Heart right ventricle (tissue), 16 donors: ENCODE measurements around the gene RNF207. TPM values are rescaled to one million over a fixed set of nuclear protein-coding genes. Genes with fewer than 3 reads are reported as not detected.

Experiments
- ATAC-seq, 8 donors: fragments of 200-7000 bp; cut with Tn5 transposase; one replicate each; pipeline ENCODE4 v1.9.1; 2020; ENCODE audit warnings: mild to moderate bottlenecking in 8 of 8, moderate library complexity in 8 of 8, moderate number of reproducible peaks in 1 of 8
- DNase-seq, 2 donors: peaks; one replicate each; pipeline ENCODE4 v3.0.0-alpha.2; 2020
- H3K27ac ChIP-seq, 10 donors: fragments of 200-600 bp; sonication (generic) in 2 of 10; one replicate each; pipeline versions ENCODE4 v1.5.0 to v1.8.0; 2020 to 2022; ENCODE audit warnings: mild to moderate bottlenecking in 3 of 10
- H3K27me3 ChIP-seq, 7 donors: fragments of 200-600 bp; one replicate each; pipeline ENCODE4 v1.8.0; 2021 to 2022; ENCODE audit warnings: mild to moderate bottlenecking in 2 of 7
- H3K36me3 ChIP-seq, 9 donors: fragments of 200-600 bp; sonication (generic) in 1 of 9; one replicate each; pipeline versions ENCODE4 v1.5.0 to v1.8.0; 2020 to 2022; ENCODE audit warnings: mild to moderate bottlenecking in 2 of 9
- H3K4me1 ChIP-seq, 9 donors: fragments of 200-600 bp; sonication (generic) in 1 of 9; one replicate each; pipeline versions ENCODE4 v1.5.0 to v1.8.0; 2020 to 2022; ENCODE audit warnings: mild to moderate bottlenecking in 4 of 9
- H3K4me3 ChIP-seq, 10 donors: fragments of 200-600 bp; sonication (generic) in 2 of 10; one replicate each; pipeline versions ENCODE4 v1.5.0 to v1.8.0; 2020 to 2022; ENCODE audit warnings: mild to moderate bottlenecking in 7 of 10, moderate library complexity in 2 of 10
- H3K9me3 ChIP-seq, 11 donors: fragments of 200-600 bp in 10 of 11; sonication (generic) in 2 of 11; one replicate each; pipeline versions ENCODE4 v1.5.0 to v1.8.0; 2013 to 2022; ENCODE audit warnings: mild to moderate bottlenecking in 2 of 11, control low read depth in 1 of 11, moderate library complexity in 1 of 11
- CTCF ChIP-seq, 9 donors: fragments of 200-600 bp; sonication (generic) in 2 of 9; IDR thresholded peaks; one replicate each; pipeline versions ENCODE4 v1.5.0 to v1.8.0; 2021 to 2022; ENCODE audit warnings: antibody characterized with exemption in 9 of 9, mild to moderate bottlenecking in 5 of 9, moderate library complexity in 1 of 9
- WGBS, 2 donors: extraction: QIAGEN DNeasy Blood & Tissue Kit; methylation state at CpG; one replicate each; pipeline ENCODE4 v1.1.7; 2013; ENCODE audit warnings: inconsistent platforms in 1 of 2; 5-methylcytosine and 5-hydroxymethylcytosine counted together
- intact Hi-C, 10 donors: fragments of 100-400 bp; cut with DNase I; formaldehyde crosslinking; loops; one replicate each; pipeline versions ENCODE4 v1.11.1 to v1.14.2; 2022
- polyA plus RNA-seq, 2 donors: library from polyadenylated mRNA; stranded (reverse); fragments of 200-250 nt; gene quantifications; one replicate each; pipeline ENCODE4 v1.2.3, GENCODE V29; 2013
- total RNA-seq, 10 donors: library from RNA; stranded (reverse); fragmentation: NEBNext Ultra II Directional in 3 of 10; extraction: Animal tissue kit (Norgen Biotek cat#: 25700) in 3 of 10; gene quantifications; one replicate each; pipeline versions ENCODE4 v1.2.1 to v1.2.4, GENCODE V29; 2021 to 2023
- donor health status: Arrhythmogenic right ventricular cardiomyopathy.
- donor health status: ischemic (EF 13 %, LVEDD 7.1; RV severe dilation, severe dysfunction).
- donor health status: healthy with polysubstance abuse.
- donor health status: DM: no; HTN: yes; CAD: no.
- donor health status: DM: no; HTN: no; CAD: no.
- donor health status: ischemic (EF 25% LVEDD 6.9; RV normal size, moderate dysfunction).
- donor health status: ischemic (EF 25% LVEDD 5.7; RV mildly dilated, moderate dysfunction).
- donor health status: healthy.
- donor health status: DM: yes; HTN: yes; CAD: no.
- donor health status: Ischemic cardiomyopathy.
- donor health status: ischemic (EF 35%, LVEDD 5.7; RV mildly dilated, moderate dysfunction).
- donor health status: nonischemic (EF 11% LVEDD 7.7; RV severe dilation, severe dysfunction).
- donor health status: DM: yes; HTN: yes; CAD: no.
- donor health status: PGD.
- donor health status: ischemic (EF 29% LVEDD 5.4; RV normal size, mild dysfunction).
- donor health status: nonischemic (EF 23%, LVEDD 6.1; RV moderate dilation, normal function).

RNF207 gene
- total and polyA plus RNA-seq, 12 donors = 16.2 to 183 (median 67.4) TPM

DNA sequence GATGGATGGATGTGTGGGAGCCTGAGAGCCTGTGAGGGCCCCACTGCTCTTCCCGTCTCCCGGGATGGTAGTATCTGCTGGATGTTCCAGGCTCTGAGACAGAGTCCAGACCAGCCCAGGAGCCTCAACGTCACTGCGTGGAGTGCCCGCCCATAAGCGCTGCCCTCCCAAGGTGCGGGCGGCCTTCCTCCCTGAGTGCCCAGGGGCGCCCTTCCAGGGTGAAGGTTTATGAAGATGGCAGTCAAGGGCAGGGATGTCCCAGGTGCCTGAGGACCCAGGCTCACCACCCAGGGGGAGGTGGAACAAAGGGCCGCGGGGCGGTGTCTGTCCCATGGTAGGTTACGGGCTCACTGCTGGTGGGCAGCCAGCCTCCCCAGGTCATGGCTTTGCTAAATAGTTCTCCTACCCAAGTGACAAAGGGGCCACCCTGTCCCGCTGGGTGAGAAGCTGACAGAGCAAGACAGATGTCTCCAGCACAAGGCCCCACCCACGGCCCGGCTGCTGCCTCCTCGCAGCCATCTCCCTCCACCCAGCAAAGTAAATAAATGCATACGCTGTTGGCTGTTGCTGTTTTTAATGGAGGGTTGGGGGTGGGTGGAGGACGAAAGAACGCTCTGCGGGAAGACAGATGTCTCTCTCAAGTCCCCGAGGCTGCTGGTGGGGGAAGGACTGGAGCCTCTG, 63.9 kb downstream of the RNF207 start:
- H3K4me1 ChIP-seq = peaks cover 0 to 24% (median 0%) of the 10 kb centered on the region in 9 donors
- H3K36me3 ChIP-seq = no peaks in the 10 kb centered on the region
- no peaks in the 10 kb centered on the region for H3K27me3 ChIP-seq
- no peak overlapping the region for H3K27ac ChIP-seq
- no peaks in the 10 kb centered on the region for H3K9me3 ChIP-seq
- intact Hi-C loops = no loop called here
- H3K4me3 ChIP-seq = no peak overlapping the region
- DNase-seq (no peak), ATAC-seq (no peak)
- 82% methylated on average over 22 of the region's 22 CpGs for WGBS, 2 donors
- no peak for TF ChIP-seq CTCF (IDR thresholded peaks at IDR 0.05)

DNA sequence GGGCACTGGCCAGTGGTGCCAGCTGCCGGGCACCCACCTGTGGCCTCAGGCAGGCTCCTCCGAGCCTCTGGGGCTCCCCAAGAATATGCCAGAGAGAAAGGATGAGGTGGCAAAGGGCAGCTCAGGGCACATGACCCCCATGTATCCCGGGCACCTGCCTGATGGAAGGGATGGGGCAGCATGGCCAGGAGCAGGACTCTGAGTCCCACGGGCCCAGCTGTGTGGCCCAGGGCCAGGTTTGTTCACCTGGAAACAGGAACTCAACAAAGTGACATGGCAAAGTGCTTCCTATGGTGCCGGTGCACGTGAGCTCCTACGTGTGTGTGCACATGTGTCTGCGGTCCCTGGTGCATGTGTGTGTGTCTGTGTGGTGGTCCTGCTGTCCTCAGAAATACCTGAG, 64.5 kb downstream of the RNF207 start:
- TF ChIP-seq CTCF (IDR thresholded peaks at IDR 0.05) = no peak
- no peaks in the 10 kb centered on the region for H3K36me3 ChIP-seq
- intact Hi-C loops = no loop called here

More for the DNA sequence above, 64.5 kb downstream of the RNF207 start:
- H3K27me3 ChIP-seq = no peaks in the 10 kb centered on the region
- DNase-seq (no peak), ATAC-seq (no peak)
- 85 to 86% methylated on average over 8 of the region's 8 CpGs for WGBS, 2 donors
- peaks cover 0 to 24% (median 0%) of the 10 kb centered on the region in 9 donors for H3K4me1 ChIP-seq
- H3K9me3 ChIP-seq = no peaks in the 10 kb centered on the region
- no peak overlapping the region for H3K4me3 ChIP-seq
- H3K27ac ChIP-seq = no peak overlapping the region

Other genes with a start within 250 kb of the RNF207 start
- 1 to 10 TPM; 2.4 to 5.7 (median 3.3) TPM for gene NPHP4, start 213.7 kb upstream of the RNF207 start, total RNA-seq
- gene NPHP4, start 213.7 kb upstream of the RNF207 start, polyA plus RNA-seq = 1 to 10 TPM; 2.4 to 3.8 TPM
- 10 to 100 TPM; 16.5 to 41.5 (median 22.2) TPM for gene KCNAB2, start 160.2 kb upstream of the RNF207 start, total RNA-seq
- gene KCNAB2, start 160.2 kb upstream of the RNF207 start, polyA plus RNA-seq = 10 to 100 TPM in 1 of 2 donors, 1 to 10 TPM in 1; 4.7 to 15.1 TPM
- gene CHD5, start 25.8 kb upstream of the RNF207 start, total RNA-seq = under 1 TPM; 0.02 to 0.78 (median 0.25) TPM
- under 1 TPM; 0.01 to 0.07 TPM for gene CHD5, start 25.8 kb upstream of the RNF207 start, polyA plus RNA-seq
- gene RPL22, start 6.5 kb upstream of the RNF207 start, total RNA-seq = 100 to 1,000 TPM; 223 to 298 (median 273) TPM
- gene RPL22, start 6.5 kb upstream of the RNF207 start, polyA plus RNA-seq = 100 to 1,000 TPM; 295 to 639 TPM
- 10 to 100 TPM; 47.9 to 81.0 (median 64.4) TPM for gene ICMT, start 29.8 kb downstream of the RNF207 start, total RNA-seq
- 10 to 100 TPM; 16.5 to 38.3 TPM for gene ICMT, start 29.8 kb downstream of the RNF207 start, polyA plus RNA-seq
- not detected for gene HES3, start 38.1 kb downstream of the RNF207 start, total RNA-seq
- gene HES3, start 38.1 kb downstream of the RNF207 start, polyA plus RNA-seq = not detected
- 1 to 10 TPM; 1.8 to 8.5 (median 3.6) TPM for gene GPR153, start 55.0 kb downstream of the RNF207 start, total RNA-seq
- 1 to 10 TPM; 2.0 to 3.7 TPM for gene GPR153, start 55.0 kb downstream of the RNF207 start, polyA plus RNA-seq
- gene ACOT7, start 187.6 kb downstream of the RNF207 start, total RNA-seq = 10 to 100 TPM in 3 of 10 donors, 1 to 10 TPM in 7; 5.1 to 26.9 (median 8.6) TPM
- 10 to 100 TPM in 1 of 2 donors, 1 to 10 TPM in 1; 4.0 to 40.4 TPM for gene ACOT7, start 187.6 kb downstream of the RNF207 start, polyA plus RNA-seq
- gene HES2, start 213.8 kb downstream of the RNF207 start, total RNA-seq = under 1 TPM in 1 of 10 donors, not detected in 9; 0.25 TPM
- gene HES2, start 213.8 kb downstream of the RNF207 start, polyA plus RNA-seq = under 1 TPM in 1 of 2 donors, not detected in 1; 0.22 TPM
- under 1 TPM in 5 of 10 donors, not detected in 5; 0.17 to 0.51 (median 0.29) TPM for gene ESPN, start 218.7 kb downstream of the RNF207 start, total RNA-seq
- under 1 TPM; 0.12 to 0.22 TPM for gene ESPN, start 218.7 kb downstream of the RNF207 start, polyA plus RNA-seq